ENCODE measurements around the gene GPX3. TPM values are rescaled to one million over a fixed set of nuclear protein-coding genes. Genes with fewer than 3 reads are reported as not detected.

The GPX3 gene
- total and polyA plus RNA-seq, 2 experiments from 2014 or later, result 28.0 to 48.9 TPM

DNA sequence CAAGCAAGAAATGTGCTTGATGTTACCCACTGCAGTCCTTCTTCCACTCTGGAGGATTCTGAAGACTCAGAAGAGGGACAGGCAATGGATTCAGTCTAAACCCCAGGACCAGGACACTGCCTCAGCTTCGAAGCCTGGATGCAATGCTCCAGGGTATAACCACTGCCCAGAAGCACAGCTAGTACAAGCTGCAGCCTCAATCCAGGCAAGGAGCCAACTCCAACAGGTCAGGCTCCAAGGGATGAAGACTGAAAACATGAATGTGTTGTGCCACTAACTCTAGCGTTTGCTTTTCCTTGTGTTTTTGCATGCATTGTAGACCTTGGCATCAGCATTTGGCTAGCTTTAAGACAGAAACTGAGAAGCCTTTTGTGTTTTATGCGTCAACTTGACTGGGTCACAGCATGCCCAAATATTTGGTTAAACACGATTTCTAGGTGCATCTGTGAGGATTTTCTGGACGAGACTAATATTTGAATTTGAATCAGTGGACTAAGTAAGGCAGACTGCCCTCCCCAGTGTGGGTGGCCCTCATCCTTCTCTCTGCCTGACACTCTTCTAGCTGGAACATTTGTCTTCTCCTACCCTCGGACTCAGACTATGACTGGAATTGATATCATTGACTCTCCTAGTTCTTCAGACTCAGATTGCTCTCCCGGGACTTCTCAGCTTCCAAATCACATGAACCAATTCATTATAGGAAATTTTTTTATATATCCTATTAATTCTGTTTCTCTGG is 20.5 kb upstream of the GPX3 start:
- Histone ChIP-seq H3K9me2 (ENCODE audit: insufficient read depth) (no peaks in the 10 kb centered on the region), H3K4me2 (no peak overlapping the region), H2AFZ (no peak overlapping the region; the same call in 1 of the 2 replicates), H4K20me1 (replicated peaks; ENCODE audit: insufficient read depth) (no peaks in the 10 kb centered on the region), H3K36me3 (ENCODE audit: insufficient read depth) (no peaks in the 10 kb centered on the region), H3K79me2 (replicated peaks; ENCODE audit: insufficient read depth) (no peaks in the 10 kb centered on the region), H3K27me3 (ENCODE audit: insufficient read depth) (no peaks in the 10 kb centered on the region), H3K27ac (ENCODE audit: low read depth) (no peak overlapping the region), H3K4me3 (no peak overlapping the region), H3K4me1 (ENCODE audit: insufficient read depth) (no peaks in the 10 kb centered on the region; the same call in 1 of the 2 replicates), H3F3A (replicated peaks; ENCODE audit: low read depth) (no peaks in the 10 kb centered on the region)
- H3K36me3 Mint-ChIP-seq (ENCODE audit: low read depth), result no peaks in the 10 kb centered on the region
- ATAC-seq (no peak), DNase-seq (ENCODE audit: low spot score) (no peak)
- TF ChIP-seq NANOG (IDR thresholded peaks at IDR 0.05; ENCODE audit: borderline replicate concordance) (no peak), STAT1 (IDR thresholded peaks at IDR 0.05; ENCODE audit: unreplicated experiment) (no peak), EZH2 (IDR thresholded peaks at IDR 0.05; ENCODE audit: low read depth, unreplicated experiment) (no peak), ZNF114 (CRISPR knock-in tag; IDR thresholded peaks at IDR 0.05) (no peak), EZH2phosphoT487 (IDR thresholded peaks at IDR 0.05; ENCODE audit: unreplicated experiment) (no peak), CREB1 (CRISPR knock-in tag; IDR thresholded peaks at IDR 0.05; ENCODE audit: low read depth) (no peak), JUNB (IDR thresholded peaks at IDR 0.05; ENCODE audit: unreplicated experiment) (no peak)
- TF ChIP-seq, protein P1, sequence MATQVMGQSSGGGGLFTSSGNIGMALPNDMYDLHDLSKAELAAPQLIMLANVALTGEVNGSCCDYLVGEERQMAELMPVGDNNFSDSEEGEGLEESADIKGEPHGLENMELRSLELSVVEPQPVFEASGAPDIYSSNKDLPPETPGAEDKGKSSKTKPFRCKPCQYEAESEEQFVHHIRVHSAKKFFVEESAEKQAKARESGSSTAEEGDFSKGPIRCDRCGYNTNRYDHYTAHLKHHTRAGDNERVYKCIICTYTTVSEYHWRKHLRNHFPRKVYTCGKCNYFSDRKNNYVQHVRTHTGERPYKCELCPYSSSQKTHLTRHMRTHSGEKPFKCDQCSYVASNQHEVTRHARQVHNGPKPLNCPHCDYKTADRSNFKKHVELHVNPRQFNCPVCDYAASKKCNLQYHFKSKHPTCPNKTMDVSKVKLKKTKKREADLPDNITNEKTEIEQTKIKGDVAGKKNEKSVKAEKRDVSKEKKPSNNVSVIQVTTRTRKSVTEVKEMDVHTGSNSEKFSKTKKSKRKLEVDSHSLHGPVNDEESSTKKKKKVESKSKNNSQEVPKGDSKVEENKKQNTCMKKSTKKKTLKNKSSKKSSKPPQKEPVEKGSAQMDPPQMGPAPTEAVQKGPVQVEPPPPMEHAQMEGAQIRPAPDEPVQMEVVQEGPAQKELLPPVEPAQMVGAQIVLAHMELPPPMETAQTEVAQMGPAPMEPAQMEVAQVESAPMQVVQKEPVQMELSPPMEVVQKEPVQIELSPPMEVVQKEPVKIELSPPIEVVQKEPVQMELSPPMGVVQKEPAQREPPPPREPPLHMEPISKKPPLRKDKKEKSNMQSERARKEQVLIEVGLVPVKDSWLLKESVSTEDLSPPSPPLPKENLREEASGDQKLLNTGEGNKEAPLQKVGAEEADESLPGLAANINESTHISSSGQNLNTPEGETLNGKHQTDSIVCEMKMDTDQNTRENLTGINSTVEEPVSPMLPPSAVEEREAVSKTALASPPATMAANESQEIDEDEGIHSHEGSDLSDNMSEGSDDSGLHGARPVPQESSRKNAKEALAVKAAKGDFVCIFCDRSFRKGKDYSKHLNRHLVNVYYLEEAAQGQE (IDR thresholded peaks at IDR 0.05; ENCODE audit: unreplicated experiment), result no peak
- TF ChIP-seq, protein P2, sequence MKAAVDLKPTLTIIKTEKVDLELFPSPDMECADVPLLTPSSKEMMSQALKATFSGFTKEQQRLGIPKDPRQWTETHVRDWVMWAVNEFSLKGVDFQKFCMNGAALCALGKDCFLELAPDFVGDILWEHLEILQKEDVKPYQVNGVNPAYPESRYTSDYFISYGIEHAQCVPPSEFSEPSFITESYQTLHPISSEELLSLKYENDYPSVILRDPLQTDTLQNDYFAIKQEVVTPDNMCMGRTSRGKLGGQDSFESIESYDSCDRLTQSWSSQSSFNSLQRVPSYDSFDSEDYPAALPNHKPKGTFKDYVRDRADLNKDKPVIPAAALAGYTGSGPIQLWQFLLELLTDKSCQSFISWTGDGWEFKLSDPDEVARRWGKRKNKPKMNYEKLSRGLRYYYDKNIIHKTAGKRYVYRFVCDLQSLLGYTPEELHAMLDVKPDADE (IDR thresholded peaks at IDR 0.05), result no peak
- H3K4me3 Mint-ChIP-seq, result no peak overlapping the region
- H3K4me1 Mint-ChIP-seq, result peaks cover 6% of the 10 kb centered on the region
- H3K9me3 Mint-ChIP-seq, result peaks cover 12% of the 10 kb centered on the region; the same call in 2 of the 3 replicates
- H3K27ac Mint-ChIP-seq, result no peak overlapping the region
- peaks cover 9% of the 10 kb centered on the region for H3K27me3 Mint-ChIP-seq (ENCODE audit: insufficient read depth, low read depth, poor library complexity)

DNA sequence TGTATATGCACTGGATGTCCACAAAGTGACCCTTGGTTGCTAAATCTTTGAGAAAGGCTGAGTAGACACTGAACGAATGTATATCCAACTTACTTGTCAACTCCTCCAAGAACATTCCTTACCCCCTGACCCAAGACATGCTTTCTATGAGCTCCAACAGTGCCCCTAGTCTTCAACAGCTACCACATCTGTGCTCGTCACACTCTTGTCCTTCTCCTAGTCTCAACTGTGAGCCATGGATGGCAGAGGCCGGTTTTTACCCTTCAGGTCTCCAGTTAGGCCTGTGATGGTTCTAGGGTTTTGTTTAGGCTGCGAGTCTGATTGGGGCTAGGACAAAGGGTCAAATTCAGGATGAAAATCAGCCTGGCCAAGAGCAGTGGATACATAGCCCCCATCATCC is 19.0 kb upstream of the GPX3 start:
- H3K27me3 ChIP-seq (ENCODE audit: insufficient read depth), result no peaks in the 10 kb centered on the region
- peaks cover 2% of the 10 kb centered on the region; the same call in 2 of the 3 replicates for H3K9me3 Mint-ChIP-seq
- peaks cover 7% of the 10 kb centered on the region for H3K27me3 Mint-ChIP-seq (ENCODE audit: insufficient read depth, low read depth, poor library complexity)
- no peak overlapping the region for H3K4me3 Mint-ChIP-seq
- DNase-seq (ENCODE audit: low spot score), result no peak
- no peaks in the 10 kb centered on the region for H3K36me3 Mint-ChIP-seq (ENCODE audit: low read depth)
- no peaks in the 10 kb centered on the region for H3K79me2 ChIP-seq (replicated peaks; ENCODE audit: insufficient read depth)
- no peak for TF ChIP-seq ZNF114 (CRISPR knock-in tag; IDR thresholded peaks at IDR 0.05)
- TF ChIP-seq ZNF331 (CRISPR knock-in tag; IDR thresholded peaks at IDR 0.05; ENCODE audit: low read depth), result no peak
- no peak for TF ChIP-seq EZH2 (IDR thresholded peaks at IDR 0.05; ENCODE audit: low read depth, unreplicated experiment)
- TF ChIP-seq, protein P1 (IDR thresholded peaks at IDR 0.05; ENCODE audit: unreplicated experiment), result no peak
- no peaks in the 10 kb centered on the region for H3F3A ChIP-seq (replicated peaks; ENCODE audit: low read depth)
- no peak overlapping the region for H3K4me3 ChIP-seq
- no peaks in the 10 kb centered on the region for H3K9me2 ChIP-seq (ENCODE audit: insufficient read depth)
- H3K27ac ChIP-seq (ENCODE audit: low read depth), result no peak overlapping the region
- peaks cover 6% of the 10 kb centered on the region for H3K4me1 Mint-ChIP-seq
- no peaks in the 10 kb centered on the region; the same call in 1 of the 2 replicates for H3K4me1 ChIP-seq (ENCODE audit: insufficient read depth)
- no peaks in the 10 kb centered on the region for H3K36me3 ChIP-seq (ENCODE audit: insufficient read depth)
- H4K20me1 ChIP-seq (replicated peaks; ENCODE audit: insufficient read depth), result no peaks in the 10 kb centered on the region
- H2AFZ ChIP-seq, result no peak overlapping the region
- H3K27ac Mint-ChIP-seq, result no peak overlapping the region
- H3K4me2 ChIP-seq, result no peak overlapping the region
- no peak for ATAC-seq
